SK-N-SH (cell line): ENCODE data around the gene RHOT2. TPM values are rescaled to one million over a fixed set of nuclear protein-coding genes. Genes with fewer than 3 reads are reported as not detected.

ENCODE experiments used
- CTCF ChIA-PET: fragments of 300-600, 350-600 bp; formaldehyde crosslinking; extraction: SDS; loops from one replicate; lab custom pipeline; 2021; lab: Yijun Ruan, JAX
- POLR2A ChIA-PET: fragments of 350-600 bp; sonication (Branson Sonifier 250); formaldehyde crosslinking; extraction: SDS; loops from one replicate; lab custom pipeline; 2020; ENCODE audit warnings: antibody characterized with exemption, inconsistent platforms; lab: Yijun Ruan, JAX
- DNase-seq: peaks from one replicate; pipeline ENCODE4 v3.0.0; 2012
- H2AFZ ChIP-seq: fragments of 200-600 bp; sonication (generic); 2 replicates; pipeline ENCODE4 v1.8.1; 2016; ENCODE audit warnings: antibody characterized with exemption, mild to moderate bottlenecking, low read depth
- H3F3A ChIP-seq: fragments of 200-600 bp; sonication (generic); replicated peaks from 2 replicates; pipeline ENCODE3; 2016; ENCODE audit warnings: antibody characterized with exemption, mild to moderate bottlenecking; ENCODE audit not compliant: insufficient read depth
- H3K27ac ChIP-seq, 2 experiments: fragments of 200-500 bp in 1 of 2; fragments of 200-600 bp in 1 of 2; sonication (Bioruptor generic) in 1 of 2; sonication (generic), shearing (Covaris generic) in 1 of 2; 2 replicates each; pipeline versions ENCODE4 v1.5.1 to v1.6.1; 2014 to 2016; ENCODE audit warnings: low read depth in 2 of 2, inconsistent platforms in 1 of 2, low read length in 1 of 2, mild to moderate bottlenecking in 1 of 2, mixed read lengths in 1 of 2
- H3K27me3 ChIP-seq: fragments of 200-600 bp; sonication (generic), shearing (Covaris generic); 2 replicates; pipeline ENCODE4 v1.6.1; 2016; ENCODE audit warnings: mixed run types; ENCODE audit not compliant: insufficient read depth
- H3K36me3 ChIP-seq, 2 experiments: fragments of 200-500 bp in 1 of 2; fragments of 200-600 bp in 1 of 2; sonication (Bioruptor generic) in 1 of 2; sonication (generic) in 1 of 2; replicated peaks in 1 of 2; 2 replicates each; pipeline versions ENCODE3 to v1.5.1; 2014 to 2016; ENCODE audit warnings: low read length in 1 of 2, mild to moderate bottlenecking in 1 of 2; ENCODE audit not compliant: insufficient read depth in 2 of 2, control insufficient read depth in 1 of 2
- H3K4me1 ChIP-seq, 2 experiments: fragments of 200-500 bp in 1 of 2; fragments of 200-600 bp in 1 of 2; sonication (Bioruptor generic) in 1 of 2; sonication (generic), shearing (Covaris generic) in 1 of 2; 2 replicates each; pipeline versions ENCODE4 v1.5.1 to v1.6.1; 2014 to 2016; ENCODE audit warnings: low read depth in 1 of 2, low read length in 1 of 2, mixed run types in 1 of 2; ENCODE audit not compliant: insufficient read depth in 2 of 2, control insufficient read depth in 1 of 2
- H3K4me2 ChIP-seq: fragments of 200-600 bp; sonication (generic), shearing (Covaris generic); 2 replicates; pipeline ENCODE4 v1.6.1; 2017; ENCODE audit warnings: mixed run types
- H3K4me3 ChIP-seq, 2 experiments: fragments of 200-500 bp in 1 of 2; fragments of 200-600 bp in 1 of 2; sonication (Bioruptor generic) in 1 of 2; sonication (generic), shearing (Covaris generic) in 1 of 2; 2 replicates each; pipeline versions ENCODE4 v1.5.1 to v1.8.1; 2014 to 2016; ENCODE audit warnings: low read depth in 2 of 2, inconsistent platforms in 1 of 2, low read length in 1 of 2, mild to moderate bottlenecking in 1 of 2, mixed read lengths in 1 of 2, moderate library complexity in 1 of 2
- H3K79me2 ChIP-seq: fragments of 200-600 bp; sonication (generic); 2 replicates; pipeline ENCODE4 v1.8.1; 2017; ENCODE audit warnings: mild to moderate bottlenecking; ENCODE audit not compliant: insufficient read depth
- H3K9ac ChIP-seq: fragments of 200-600 bp; sonication (generic); 2 replicates; pipeline ENCODE4 v1.6.1; 2017; ENCODE audit warnings: mixed run types
- H3K9me2 ChIP-seq: fragments of 200-600 bp; sonication (generic); 2 replicates; pipeline ENCODE4 v1.6.1; 2017; ENCODE audit warnings: mixed run types
- H3K9me3 ChIP-seq: fragments of 200-600 bp; sonication (generic); 2 replicates; pipeline ENCODE4 v1.6.1; 2017; ENCODE audit warnings: mixed run types, mild to moderate bottlenecking, moderate library complexity
- H4K20me1 ChIP-seq: fragments of 200-600 bp; sonication (generic); 2 replicates; pipeline ENCODE4 v1.6.1; 2017; ENCODE audit warnings: mild to moderate bottlenecking, mixed run types; ENCODE audit not compliant: insufficient read depth
- CHD2 ChIP-seq: fragments of 150-350 bp; IDR thresholded peaks from 2 replicates; pipeline ENCODE4 v1.6.1; 2018; ENCODE audit warnings: low read length; ENCODE audit not compliant: partially characterized antibody
- ELF1 ChIP-seq: IDR thresholded peaks from 2 replicates; pipeline ENCODE4 v1.4.0; 2012
- EZH2phosphoT487 ChIP-seq: fragments of 200-600 bp; sonication (generic); IDR thresholded peaks from 2 replicates; pipeline ENCODE4 v1.6.1; 2017; ENCODE audit warnings: low read depth, mixed run types, mild to moderate bottlenecking, antibody characterized with exemption, moderate library complexity, borderline replicate concordance
- FOXJ3 ChIP-seq: sonication (generic); formaldehyde crosslinking; IDR thresholded peaks from 2 replicates; pipeline ENCODE4 v1.5.1; 2020; ENCODE audit warnings: mild to moderate bottlenecking, missing genetic modification reagents
- GABPA ChIP-seq: IDR thresholded peaks from 2 replicates; pipeline ENCODE4 v1.4.0; 2012; ENCODE audit warnings: low read depth, mild to moderate bottlenecking
- GATA2 ChIP-seq: sonication (generic); formaldehyde crosslinking; IDR thresholded peaks from 2 replicates; pipeline ENCODE4 v1.5.0; 2020; ENCODE audit warnings: mild to moderate bottlenecking, missing genetic modification reagents
- JUND ChIP-seq: IDR thresholded peaks from 2 replicates; pipeline ENCODE4 v1.4.0; 2012
- MEF2A ChIP-seq: IDR thresholded peaks from 2 replicates; pipeline ENCODE4 v1.4.0; 2012; ENCODE audit warnings: low read depth, borderline replicate concordance
- MXI1 ChIP-seq: IDR thresholded peaks from 2 replicates; pipeline ENCODE4 v1.6.1; 2012; ENCODE audit warnings: mild to moderate bottlenecking, low read depth, low read length, improper control_type of control experiment
- NRF1 ChIP-seq: IDR thresholded peaks from 2 replicates; pipeline ENCODE4 v1.6.1; 2012; ENCODE audit warnings: low read depth, mild to moderate bottlenecking, low read length
- SIN3A ChIP-seq: IDR thresholded peaks from 2 replicates; pipeline ENCODE4 v1.6.1; 2012; ENCODE audit warnings: low read depth, mild to moderate bottlenecking, low read length, moderate library complexity, borderline replicate concordance
- WGBS: methylation state at CpG from one replicate; pipeline ENCODE4 v1.1.6; 2017; ENCODE audit warnings: low lambda C conversion rate; 5-methylcytosine and 5-hydroxymethylcytosine counted together
- polyA plus RNA-seq, 3 experiments: library from polyadenylated mRNA; depleted of rRNA; stranded (reverse); fragments of >200 nt; gene quantifications; 2 replicates each; pipeline ENCODE4 v1.2.3, GENCODE V29; 2012
- TF ChIP-seq, protein P1 (sequence below): fragments of 200-600 bp; sonication (generic); IDR thresholded peaks from 2 replicates; pipeline ENCODE4 v1.6.1; 2017; ENCODE audit warnings: antibody characterized with exemption, mild to moderate bottlenecking, moderate library complexity
- TF ChIP-seq, protein P2 (sequence below): IDR thresholded peaks from 2 replicates; pipeline ENCODE4 v1.4.0; 2012; ENCODE audit warnings: low read depth

RHOT2 gene
- polyA plus RNA-seq, 1 of the 3 experiments (the other 2 are of a cell fraction), result 229 TPM

DNA sequence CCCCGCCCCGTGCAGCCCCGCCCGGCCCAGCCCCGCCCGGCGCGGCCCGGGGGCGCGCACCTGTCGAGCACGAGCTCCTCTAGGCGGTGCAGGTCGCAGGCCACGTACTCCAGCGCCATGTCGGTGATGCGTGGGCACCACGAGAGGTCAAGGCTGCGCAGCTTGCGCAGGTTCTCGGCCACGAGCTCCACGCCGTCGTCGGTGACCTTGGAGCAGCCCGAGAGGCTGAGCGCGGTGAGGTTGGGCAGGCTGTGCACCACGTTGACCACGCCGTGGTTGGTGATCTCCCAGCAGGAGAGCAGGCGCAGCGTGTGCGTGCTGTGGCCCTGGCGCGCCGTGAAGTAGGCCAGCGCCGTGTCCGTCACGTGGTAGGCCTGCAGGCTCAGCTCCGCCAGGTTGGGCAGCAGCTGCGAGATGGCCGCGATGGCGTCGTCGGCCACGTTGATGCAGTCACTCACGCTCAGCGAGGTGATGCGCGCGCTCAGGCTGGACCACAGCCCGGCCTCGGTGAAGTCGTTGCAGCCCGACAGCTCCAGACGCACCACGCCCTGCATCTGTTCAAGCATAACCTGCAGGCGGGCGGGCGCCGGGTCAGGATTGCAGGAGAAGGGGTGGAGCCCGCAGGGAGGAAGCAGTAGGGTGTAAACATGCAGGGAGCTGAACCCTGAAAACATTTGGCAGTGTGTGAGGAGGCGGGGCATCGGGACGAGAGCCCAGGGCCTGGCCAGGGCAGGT is 27.6 kb downstream of the RHOT2 start (continued):
- TF ChIP-seq GABPA, result no peak

- H2AFZ ChIP-seq, result no peak overlapping the region
- no peak overlapping the region for H3K9ac ChIP-seq
- POLR2A ChIA-PET, result no interaction called here
These were observed 31.2 kb downstream of the RHOT2 start for GRCh38 chr16:698911-699671.

More at GRCh38 chr16:698911-699671, 31.2 kb downstream of the RHOT2 start:
- no peaks in the 10 kb centered on the region for H3F3A ChIP-seq
- H3K4me1 ChIP-seq, result peaks cover 3 to 6% of the 10 kb centered on the region in 2 experiments; a peak in 1 of 4 replicates
- no peak overlapping the region for H3K4me2 ChIP-seq
- DNase-seq, result no peak
- peaks cover 0 to 2% of the 10 kb centered on the region in 2 experiments for H3K36me3 ChIP-seq
- H3K79me2 ChIP-seq, result peaks cover 56% of the 10 kb centered on the region
- peaks cover 52% of the 10 kb centered on the region for H4K20me1 ChIP-seq
- H3K9me2 ChIP-seq, result no peaks in the 10 kb centered on the region
- H3K4me3 ChIP-seq, result no peak overlapping the region
- CTCF ChIA-PET, result interaction anchor here (1.2 kb wide), 1 partner anchor 8 kb away, joined by 4 read pairs; no protein-coding TSS in a partner anchor
- no peak overlapping the region for H3K27ac ChIP-seq
- H3K27me3 ChIP-seq, result no peaks in the 10 kb centered on the region
- no peaks in the 10 kb centered on the region for H3K9me3 ChIP-seq
- 79% methylated on average over 10 of the region's 19 CpGs for WGBS
- TF ChIP-seq GATA2 (CRISPR knock-in tag) (no peak), FOXJ3 (CRISPR knock-in tag) (no peak), JUND (no peak), EZH2phosphoT487 (no peak), CHD2 (no peak), MEF2A (no peak), MXI1 (no peak), SIN3A (no peak), NRF1 (no peak), ELF1 (no peak)
- TF ChIP-seq, protein P1, sequence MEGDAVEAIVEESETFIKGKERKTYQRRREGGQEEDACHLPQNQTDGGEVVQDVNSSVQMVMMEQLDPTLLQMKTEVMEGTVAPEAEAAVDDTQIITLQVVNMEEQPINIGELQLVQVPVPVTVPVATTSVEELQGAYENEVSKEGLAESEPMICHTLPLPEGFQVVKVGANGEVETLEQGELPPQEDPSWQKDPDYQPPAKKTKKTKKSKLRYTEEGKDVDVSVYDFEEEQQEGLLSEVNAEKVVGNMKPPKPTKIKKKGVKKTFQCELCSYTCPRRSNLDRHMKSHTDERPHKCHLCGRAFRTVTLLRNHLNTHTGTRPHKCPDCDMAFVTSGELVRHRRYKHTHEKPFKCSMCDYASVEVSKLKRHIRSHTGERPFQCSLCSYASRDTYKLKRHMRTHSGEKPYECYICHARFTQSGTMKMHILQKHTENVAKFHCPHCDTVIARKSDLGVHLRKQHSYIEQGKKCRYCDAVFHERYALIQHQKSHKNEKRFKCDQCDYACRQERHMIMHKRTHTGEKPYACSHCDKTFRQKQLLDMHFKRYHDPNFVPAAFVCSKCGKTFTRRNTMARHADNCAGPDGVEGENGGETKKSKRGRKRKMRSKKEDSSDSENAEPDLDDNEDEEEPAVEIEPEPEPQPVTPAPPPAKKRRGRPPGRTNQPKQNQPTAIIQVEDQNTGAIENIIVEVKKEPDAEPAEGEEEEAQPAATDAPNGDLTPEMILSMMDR, result no peak
- TF ChIP-seq, protein P2, sequence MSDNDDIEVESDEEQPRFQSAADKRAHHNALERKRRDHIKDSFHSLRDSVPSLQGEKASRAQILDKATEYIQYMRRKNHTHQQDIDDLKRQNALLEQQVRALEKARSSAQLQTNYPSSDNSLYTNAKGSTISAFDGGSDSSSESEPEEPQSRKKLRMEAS, result no peak
